HG03064 (cell line): ENCODE data around the gene HMCN2.
"Not testable (repeated sequence)": the region's sequence is repeated elsewhere in the genome, so short reads cannot be mapped to it uniquely, and the experiment has no call there.

Experiments
- ATAC-seq: cut with Tn5 transposase; IDR thresholded peaks from one replicate; pipeline ENCODE4 v1.9.1; 2021; ENCODE audit warnings: low read depth; ENCODE audit not compliant: unreplicated experiment

Gene HMCN2

GRCh38 chr9:130263601-130264413 lies 1.8 kb upstream of the HMCN2 start:
- no peak for ATAC-seq

DNA sequence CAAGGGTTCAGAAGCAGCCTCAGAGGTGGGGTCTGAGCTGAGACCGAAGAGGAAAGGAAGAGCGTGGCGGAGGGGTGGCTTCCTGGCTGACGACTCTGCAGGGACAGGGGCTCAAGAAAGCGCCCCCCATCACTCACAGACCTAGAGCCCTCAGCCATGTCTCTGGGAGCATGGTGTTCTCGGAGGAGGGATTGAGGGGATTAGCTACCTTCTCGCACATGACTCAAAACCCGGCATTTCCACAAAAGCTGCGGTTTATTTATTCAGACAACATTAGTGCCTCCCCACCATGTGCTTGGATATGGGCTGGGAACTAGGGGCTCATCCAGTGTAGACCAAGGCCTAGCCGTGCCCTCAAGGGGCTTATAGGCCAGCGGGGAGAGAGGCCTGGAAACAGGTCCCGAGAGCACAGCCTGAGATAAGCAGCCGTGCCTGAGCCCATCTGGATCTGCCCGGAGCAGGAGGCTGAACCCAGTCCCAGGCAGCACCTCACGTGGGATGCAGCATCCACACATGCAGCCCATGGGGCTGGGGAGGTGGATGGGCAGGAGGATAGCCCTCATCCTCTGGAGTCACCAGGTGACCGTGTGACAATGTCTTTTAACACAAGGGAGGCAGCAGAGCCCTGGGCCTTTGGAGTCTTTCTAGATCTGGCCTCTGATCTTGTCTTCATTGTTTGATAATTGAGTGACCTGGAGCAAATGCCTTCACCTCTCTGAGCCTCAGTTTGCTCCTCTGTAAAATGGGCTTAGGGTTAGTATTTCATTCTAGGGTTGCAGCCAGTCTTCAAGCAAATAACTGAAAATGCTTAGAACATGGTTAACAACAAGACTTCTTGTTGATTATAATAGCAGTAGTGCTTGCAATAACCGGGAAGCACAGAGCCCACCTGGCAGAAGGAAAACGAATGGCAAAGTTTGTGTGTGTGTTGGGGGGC lies 878 bp upstream of the HMCN2 start:
- ATAC-seq, result no peak

DNA sequence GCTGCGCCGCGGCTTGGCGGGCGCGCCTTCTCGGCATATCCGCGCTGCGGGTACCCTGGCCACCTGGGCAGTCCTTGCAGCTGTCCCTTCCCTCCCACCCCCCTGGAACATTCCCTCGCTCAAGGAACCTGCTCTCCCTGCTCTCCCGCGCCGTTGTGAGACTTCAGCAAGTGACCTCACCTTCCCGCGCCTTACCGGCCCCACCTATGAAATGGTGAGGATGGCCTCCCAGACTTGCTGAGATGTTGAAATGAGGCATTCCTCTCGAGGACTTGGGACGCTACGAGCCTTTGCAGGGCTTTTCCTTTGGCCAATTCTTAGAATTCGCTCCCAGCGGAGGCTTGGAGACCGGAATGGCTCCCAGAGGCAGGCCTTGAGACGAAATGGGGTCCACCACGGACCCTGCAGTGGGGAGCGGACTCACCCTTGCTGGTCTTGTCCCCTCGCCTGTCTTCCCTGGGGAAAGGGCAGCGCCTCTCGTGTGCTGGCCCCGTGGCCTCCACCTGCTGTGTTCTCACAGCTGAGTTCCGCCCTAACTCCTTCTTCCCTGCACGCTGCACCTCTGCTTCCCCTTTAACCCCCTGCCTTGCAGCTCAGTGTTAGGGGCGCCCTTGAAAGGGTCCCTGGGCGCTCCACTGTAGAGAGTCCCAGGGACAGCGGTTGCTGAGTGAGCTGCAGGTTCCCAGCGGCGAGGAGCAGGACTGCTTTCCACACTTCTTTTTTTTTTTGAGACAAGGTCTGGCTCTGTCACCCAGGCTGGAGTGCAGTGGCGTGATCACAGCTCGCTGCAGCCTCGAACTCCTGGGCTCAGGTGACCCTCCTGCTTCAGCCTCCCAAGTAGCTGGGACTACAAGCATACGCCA lies 907 bp downstream of the HMCN2 start:
- ATAC-seq, result no peak

DNA sequence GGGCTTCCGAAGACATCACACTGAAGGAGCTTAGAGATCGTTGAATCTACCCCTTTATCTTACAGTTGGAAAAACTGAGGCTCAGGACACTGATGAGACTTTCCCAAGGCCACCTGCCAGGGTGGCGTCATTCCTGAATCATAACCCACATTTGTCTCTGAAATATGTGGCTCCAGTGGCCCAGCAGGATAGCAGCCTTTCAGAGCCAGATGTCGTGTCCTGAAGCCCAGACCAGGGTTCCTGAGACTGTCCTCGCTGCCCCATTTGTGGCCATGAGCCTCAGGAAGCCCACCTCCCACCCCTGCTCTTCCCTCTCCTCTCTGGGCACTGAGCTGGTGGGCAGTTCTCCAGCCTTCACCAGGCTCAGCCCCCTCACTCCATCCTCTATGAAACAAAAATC lies 2.4 kb downstream of the HMCN2 start:
- ATAC-seq, result no peak

DNA sequence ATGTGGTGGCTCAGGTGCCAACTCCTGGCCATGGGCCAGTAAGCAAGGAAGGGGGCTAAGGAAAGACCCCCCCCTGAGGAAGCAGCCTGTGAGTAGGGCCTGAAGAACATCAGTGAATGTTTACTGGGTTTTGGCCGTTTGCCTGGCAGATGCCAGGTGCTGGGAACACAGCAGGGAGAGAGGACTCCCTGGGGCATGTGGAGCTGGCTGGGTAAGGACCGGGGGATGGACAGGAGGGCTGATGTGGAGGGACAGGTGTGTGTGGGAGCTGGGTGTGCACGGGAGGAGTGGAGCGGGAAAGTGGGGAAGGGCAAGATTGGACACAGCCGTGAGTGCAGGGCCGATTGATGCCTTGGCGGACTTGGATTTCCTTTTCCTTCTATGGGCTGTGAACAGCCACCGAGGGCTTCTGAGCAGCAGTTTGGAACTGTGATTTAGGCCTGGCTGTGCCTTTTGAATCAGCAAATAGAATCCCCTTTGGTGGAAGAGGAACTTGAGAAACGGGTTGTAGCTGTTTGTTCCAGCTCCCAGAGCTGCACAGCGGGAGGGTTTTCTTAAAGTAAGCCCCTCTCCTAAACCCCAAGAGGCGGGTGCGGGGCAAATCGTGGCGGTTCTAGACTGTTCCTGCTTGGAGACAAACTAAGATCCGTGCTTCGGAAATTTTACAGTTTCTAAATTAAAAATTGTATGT lies 3.1 kb downstream of the HMCN2 start:
- ATAC-seq, result no peak

GRCh38 chr9:130271473-130271872 lies 5.9 kb downstream of the HMCN2 start:
- no peak for ATAC-seq

- ATAC-seq, result no peak
Measured at GRCh38 chr9:130275156-130275555, 9.6 kb downstream of the HMCN2 start.

DNA sequence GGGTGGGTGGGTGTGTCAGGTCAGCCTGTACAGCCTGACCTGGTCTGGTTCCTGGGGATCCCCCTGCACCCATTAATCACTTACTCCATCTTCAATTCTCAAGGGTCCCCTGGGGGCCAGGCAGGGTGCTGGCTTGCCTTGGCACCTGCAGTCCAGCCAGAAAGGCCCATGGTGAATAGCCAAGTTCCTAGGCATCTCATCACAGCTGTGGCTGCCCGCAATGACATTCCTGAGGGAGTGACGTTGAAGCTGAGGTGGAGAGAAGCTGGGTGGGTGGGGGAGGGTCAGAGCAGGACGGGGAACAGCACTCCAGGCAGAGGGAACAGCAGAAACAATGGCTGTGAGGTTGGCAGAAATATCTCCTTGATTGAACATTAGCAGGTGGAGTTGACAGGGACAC lies 10.6 kb downstream of the HMCN2 start:
- ATAC-seq, result no peak

DNA sequence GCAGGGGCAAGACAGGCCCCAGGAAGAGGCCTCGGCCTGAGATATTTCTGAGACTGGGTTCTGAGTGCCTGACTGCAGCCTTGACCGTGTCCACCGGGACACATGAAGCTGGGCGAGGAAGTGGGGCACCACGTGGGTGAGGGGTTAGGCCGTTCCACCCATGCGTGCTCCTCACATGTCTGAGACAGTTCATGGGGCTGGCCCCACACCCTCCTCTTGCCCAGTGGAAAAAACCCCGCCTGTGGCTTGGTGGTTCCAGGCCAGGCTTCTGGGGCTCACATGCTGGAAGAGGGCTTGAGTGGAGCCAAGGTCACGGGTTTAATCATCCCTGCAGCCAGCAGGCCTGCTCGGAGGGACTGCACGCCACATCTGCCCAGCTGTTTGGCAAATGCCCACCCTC lies 11.4 kb downstream of the HMCN2 start:
- ATAC-seq, result no peak

DNA sequence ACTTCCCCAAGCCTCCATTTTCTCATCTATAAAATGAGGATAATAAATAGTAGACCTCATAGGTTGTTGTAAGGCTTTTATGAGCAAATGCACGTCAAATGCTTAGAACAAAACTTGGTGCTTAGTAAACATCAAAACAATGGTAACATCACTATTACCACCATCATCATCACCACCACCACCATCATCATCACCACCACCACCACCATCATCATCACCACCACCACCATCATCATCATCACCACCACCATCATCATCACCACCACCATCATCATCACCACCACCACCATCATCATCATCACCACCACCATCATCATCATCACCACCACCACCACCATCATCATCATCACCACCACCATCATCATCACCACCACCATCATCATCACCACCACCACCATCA lies 12.0 kb downstream of the HMCN2 start:
- not testable (repeated sequence) for ATAC-seq

- ATAC-seq, result no peak
Measured at GRCh38 chr9:130283539-130284248, 18.1 kb downstream of the HMCN2 start.

DNA sequence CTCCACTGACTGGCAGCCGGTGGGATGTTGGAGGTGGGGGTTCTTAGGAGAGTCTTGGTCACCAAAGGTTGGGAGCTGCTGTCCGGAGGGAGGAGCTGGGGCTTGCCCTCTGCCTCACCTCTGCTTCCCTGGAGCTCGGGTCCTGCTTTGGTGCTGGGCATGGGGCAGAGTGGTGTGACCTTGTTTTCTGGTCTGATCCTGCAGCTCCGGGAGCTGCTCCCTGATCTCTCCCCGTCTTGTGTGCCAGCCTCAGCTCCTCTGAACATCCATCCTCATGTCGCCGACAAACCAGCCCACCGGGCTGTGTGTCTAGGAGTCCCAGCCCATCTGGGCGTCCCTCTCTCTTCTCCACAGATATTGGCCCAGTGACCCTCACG lies 18.7 kb downstream of the HMCN2 start:
- ATAC-seq, result no peak

GRCh38 chr9:130284690-130285089 lies 19.1 kb downstream of the HMCN2 start:
- no peak for ATAC-seq

DNA sequence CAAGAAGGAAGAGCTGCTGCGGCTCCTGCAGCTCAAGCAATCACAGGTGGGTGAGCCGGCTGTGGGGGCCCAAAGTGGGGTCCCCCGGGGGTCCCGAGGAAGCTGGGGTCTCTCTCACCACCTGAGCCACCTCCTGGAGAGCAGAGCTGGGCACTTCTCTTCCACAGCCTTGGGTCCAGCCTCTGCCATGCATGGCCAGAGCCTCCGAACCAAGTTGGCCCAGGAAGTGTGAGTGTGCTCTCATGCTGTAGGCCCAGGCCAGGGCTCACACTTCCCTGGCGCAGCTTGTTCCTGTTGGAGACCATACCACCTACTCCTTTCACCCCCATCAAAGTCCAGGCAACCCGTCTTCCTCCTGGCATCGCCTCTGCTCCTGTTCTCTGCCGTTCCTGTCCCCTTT lies 19.7 kb downstream of the HMCN2 start:
- ATAC-seq, result no peak

GRCh38 chr9:130286072-130286770 lies 20.7 kb downstream of the HMCN2 start:
- no peak for ATAC-seq

GRCh38 chr9:130286781-130287428 lies 21.3 kb downstream of the HMCN2 start:
- ATAC-seq, result no peak

GRCh38 chr9:130287736-130288135 lies 22.2 kb downstream of the HMCN2 start:
- ATAC-seq, result no peak

DNA sequence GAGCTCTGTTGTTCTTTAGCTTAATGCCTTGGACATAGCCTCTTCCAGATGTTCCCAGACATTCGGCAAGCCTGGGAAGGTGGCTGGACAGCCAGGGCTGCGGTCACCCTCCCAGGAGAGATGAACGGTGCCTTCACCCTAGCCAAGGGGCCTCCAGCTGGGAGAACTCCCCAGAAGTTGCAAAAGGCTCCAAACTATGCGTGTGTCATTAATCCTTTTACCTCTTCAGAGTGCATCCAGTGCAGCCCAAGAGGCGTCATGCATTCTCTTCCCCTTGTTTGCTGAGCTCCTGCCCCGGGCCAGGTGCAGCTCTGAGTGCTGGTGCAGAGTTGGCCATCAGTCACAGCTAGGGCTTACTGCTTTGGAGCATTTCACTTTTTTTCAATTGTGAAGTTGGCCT lies 22.8 kb downstream of the HMCN2 start:
- no peak for ATAC-seq
